KOPT-K1 (cell line): ENCODE data around the gene SPAG8.

ENCODE experiments used
- H3K27ac ChIP-seq: fragments of 200-600 bp; sonication (generic); 2 replicates; pipeline ENCODE4 v1.5.1; 2016; ENCODE audit warnings: antibody characterized with exemption, mild to moderate bottlenecking, low read depth, low read length; ENCODE audit not compliant: poor library complexity, severe bottlenecking
- H3K36me3 ChIP-seq: fragments of 200-600 bp; sonication (generic); 2 replicates; pipeline ENCODE4 v1.5.1; 2017; ENCODE audit warnings: antibody characterized with exemption, mild to moderate bottlenecking, low read length, moderate library complexity; ENCODE audit not compliant: insufficient read depth
- H3K9me3 ChIP-seq: fragments of 200-600 bp; sonication (generic); 2 replicates; pipeline ENCODE4 v1.5.1; 2017; ENCODE audit warnings: antibody characterized with exemption, low read length, mild to moderate bottlenecking; ENCODE audit not compliant: insufficient read depth, poor library complexity, severe bottlenecking

The SPAG8 gene

DNA sequence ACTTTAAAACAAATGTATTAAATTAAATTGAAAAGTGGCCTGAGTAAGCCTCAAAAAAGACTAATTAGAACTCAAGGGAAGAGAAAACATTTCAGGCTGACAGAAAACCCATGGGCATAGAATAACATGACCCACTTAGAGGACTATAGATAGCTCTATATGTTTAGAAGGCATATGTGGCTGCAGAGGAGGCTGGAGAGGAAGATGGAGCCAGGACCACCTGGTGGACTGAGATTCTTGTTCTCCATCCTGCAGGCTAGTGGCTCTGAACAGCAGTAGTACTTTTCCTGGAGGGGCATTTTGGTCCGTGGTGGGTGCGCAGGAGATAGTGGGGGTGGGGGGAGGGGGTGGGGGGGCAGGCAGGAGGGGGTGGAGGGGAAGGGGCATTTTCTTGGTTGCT lies 31.0 kb downstream of the SPAG8 start:
- H3K9me3 ChIP-seq: no peaks in the 10 kb centered on the region
- no peak overlapping the region for H3K27ac ChIP-seq
- H3K36me3 ChIP-seq: no peaks in the 10 kb centered on the region; the same call in 1 of the 2 replicates

- Histone ChIP-seq H3K36me3 (no peaks in the 10 kb centered on the region; the same call in 1 of the 2 replicates), H3K27ac (no peak overlapping the region), H3K9me3 (no peaks in the 10 kb centered on the region)
These were observed 33.6 kb downstream of the SPAG8 start for GRCh38 chr9:35778496-35778895.

DNA sequence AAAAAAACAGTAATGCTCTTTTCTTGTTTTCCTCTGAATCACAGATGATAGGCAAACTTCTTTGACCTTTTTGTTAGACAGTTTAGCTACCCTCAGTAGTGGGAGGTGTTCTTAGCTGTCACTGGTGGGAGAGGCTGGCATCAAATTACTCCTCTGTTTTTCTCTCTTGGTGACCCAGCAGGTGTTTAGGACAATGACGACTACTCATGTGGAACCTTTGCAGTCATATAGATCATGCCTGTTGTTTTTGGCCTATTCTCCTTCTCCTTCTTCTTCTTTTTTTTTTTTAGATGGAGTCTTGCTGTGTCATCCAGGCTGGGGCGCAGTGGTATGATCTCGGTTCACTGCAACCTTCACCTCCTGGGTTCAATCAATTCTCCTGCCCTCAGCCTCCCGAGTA lies 36.0 kb downstream of the SPAG8 start:
- Histone ChIP-seq H3K27ac (no peak overlapping the region), H3K9me3 (no peaks in the 10 kb centered on the region), H3K36me3 (no peaks in the 10 kb centered on the region)

- H3K27ac ChIP-seq: no peak overlapping the region
- no peaks in the 10 kb centered on the region for H3K36me3 ChIP-seq
- H3K9me3 ChIP-seq: no peaks in the 10 kb centered on the region
These were observed 37.0 kb downstream of the SPAG8 start for GRCh38 chr9:35774907-35775635.

DNA sequence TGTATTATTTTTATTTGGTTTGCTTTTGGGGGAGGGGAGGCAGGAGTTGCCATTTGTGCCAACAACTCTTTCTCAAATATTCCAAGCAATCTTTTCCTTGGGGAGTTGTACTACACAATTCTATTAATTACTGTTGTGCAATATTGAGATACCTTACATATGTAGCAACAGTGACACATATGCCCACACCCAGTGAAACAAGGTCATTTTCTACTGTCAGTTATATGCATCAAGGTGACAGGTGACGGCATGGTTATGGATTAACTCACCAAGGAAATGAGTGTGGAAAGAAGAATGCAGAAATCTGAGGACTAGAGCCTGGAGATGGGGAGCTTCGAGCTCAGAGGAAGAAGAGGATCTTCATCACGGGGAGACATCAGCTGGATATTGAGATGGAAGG lies 40.1 kb downstream of the SPAG8 start:
- H3K36me3 ChIP-seq: no peaks in the 10 kb centered on the region
- no peak overlapping the region for H3K27ac ChIP-seq
- no peaks in the 10 kb centered on the region for H3K9me3 ChIP-seq

DNA sequence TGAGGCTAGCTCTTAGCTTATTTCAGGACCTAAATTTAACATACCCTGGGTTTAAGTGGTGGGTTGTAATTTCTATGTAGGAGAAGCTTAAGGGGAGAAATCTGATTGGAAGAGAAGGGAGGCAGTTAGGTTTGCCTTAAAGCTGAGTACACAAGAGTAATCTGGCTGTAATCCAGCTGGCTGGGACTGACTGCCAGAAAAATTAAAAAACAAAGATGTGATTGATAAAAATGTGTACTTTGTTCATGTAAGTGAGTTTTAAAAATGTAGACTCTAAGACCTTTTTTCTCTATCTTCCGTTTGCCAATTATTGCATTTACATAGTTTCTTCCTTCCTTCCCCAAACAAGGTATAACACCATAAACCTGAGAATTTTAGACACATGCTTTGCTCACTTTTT lies 40.5 kb downstream of the SPAG8 start:
- H3K27ac ChIP-seq: no peak overlapping the region
- H3K36me3 ChIP-seq: no peaks in the 10 kb centered on the region
- H3K9me3 ChIP-seq: no peaks in the 10 kb centered on the region

DNA sequence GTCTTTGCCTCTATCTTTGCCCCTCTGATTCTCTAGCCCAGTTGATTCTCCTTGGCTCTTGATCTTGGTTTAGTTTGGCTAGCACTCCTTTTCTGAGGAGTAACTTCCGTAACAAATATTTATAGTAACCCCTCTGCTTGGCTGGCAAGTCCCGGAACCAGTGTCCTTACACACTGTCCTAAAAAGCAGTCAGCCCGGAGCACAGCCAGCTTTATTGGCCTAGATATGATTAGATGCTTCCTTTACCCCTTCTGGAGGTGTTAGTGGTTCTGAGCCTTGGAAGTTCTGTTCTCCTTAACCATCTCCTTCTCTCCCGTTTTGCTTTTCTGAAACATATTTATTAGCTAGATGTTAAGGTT lies 41.0 kb downstream of the SPAG8 start:
- H3K36me3 ChIP-seq: no peaks in the 10 kb centered on the region
- no peak overlapping the region for H3K27ac ChIP-seq
- H3K9me3 ChIP-seq: no peaks in the 10 kb centered on the region

DNA sequence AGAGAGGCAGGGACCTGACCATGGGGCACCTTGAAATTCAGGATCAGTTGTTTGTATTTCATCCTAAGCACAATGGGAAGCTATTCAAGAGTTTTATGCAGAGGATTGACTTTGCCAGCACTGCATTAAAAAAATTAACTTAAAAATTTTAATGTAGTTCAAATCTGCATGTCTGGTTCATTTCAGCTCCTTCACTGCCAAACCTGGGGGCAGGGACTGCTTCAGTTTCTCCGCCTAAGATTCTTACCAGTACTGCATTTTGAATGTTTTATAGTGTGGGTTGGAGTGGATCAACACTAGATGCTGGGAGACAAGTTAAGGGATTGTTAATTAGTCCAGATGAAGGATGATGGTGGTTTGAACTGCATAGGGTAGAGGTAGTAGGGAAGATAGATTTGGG lies 42.3 kb downstream of the SPAG8 start:
- no peaks in the 10 kb centered on the region for H3K36me3 ChIP-seq
- no peak overlapping the region for H3K27ac ChIP-seq
- H3K9me3 ChIP-seq: no peaks in the 10 kb centered on the region

- Histone ChIP-seq H3K27ac (no peak overlapping the region), H3K9me3 (no peaks in the 10 kb centered on the region), H3K36me3 (no peaks in the 10 kb centered on the region)
These were observed 44.6 kb downstream of the SPAG8 start for GRCh38 chr9:35767458-35767857.

DNA sequence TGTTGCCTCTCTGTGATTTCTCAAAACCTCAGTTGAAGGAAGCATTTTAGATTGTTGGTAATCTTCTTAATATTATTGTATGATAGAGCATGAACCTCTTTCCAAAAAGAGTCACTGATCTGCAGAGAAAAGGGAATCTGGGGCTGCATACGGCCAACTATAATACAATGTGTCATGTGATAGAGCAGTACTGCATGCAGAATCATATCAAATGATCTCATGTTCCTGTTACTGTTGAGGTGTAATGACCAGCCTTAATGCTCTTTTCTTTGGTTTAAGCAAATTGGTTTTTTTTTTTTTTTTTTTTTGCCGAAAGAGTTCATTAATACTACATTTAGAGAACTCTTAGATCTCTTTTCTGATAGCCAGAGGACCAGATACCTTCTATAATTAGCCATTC lies 45.1 kb downstream of the SPAG8 start:
- Histone ChIP-seq H3K9me3 (no peaks in the 10 kb centered on the region), H3K27ac (no peak overlapping the region), H3K36me3 (no peaks in the 10 kb centered on the region)

DNA sequence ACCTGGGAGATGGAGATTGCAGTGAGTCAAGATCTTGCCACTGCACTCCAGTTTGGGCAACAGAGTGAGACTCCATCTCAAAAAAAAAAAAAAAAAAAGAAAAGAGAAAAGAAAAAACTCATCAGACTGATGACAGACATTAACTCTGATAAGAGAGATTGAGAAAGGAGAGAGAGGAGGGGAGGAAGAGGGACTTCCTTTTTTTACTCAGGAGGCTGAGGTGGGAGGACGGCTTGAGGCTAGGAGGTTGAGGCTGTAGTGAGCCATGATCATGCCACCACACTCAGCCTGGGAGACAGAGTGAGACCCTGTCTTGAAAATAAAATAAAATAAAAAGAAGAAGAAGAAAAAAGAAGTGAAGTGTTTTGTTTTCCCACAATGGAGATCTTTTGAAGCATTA lies 48.3 kb downstream of the SPAG8 start:
- H3K27ac ChIP-seq: no peak overlapping the region
- no peaks in the 10 kb centered on the region for H3K36me3 ChIP-seq
- no peaks in the 10 kb centered on the region for H3K9me3 ChIP-seq

DNA sequence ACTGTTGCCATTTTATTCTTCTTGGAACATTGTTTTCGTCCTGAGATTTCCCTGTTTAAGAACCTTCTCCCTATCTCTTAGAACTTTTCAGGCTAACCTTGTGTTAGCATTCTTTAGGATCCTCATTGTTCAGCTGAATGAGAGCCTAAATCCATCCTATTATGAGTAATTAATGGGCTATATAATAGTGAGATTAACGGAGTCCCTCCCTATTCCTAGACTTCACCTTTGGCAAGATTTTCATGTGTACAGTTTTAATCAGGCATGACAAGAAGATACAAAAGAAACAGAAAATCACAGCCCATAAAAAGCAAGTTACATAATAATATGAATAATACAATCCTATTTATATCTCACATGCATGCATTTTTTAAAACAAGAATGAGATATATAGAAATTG lies 48.9 kb downstream of the SPAG8 start:
- Histone ChIP-seq H3K36me3 (no peaks in the 10 kb centered on the region), H3K27ac (no peak overlapping the region), H3K9me3 (no peaks in the 10 kb centered on the region)

DNA sequence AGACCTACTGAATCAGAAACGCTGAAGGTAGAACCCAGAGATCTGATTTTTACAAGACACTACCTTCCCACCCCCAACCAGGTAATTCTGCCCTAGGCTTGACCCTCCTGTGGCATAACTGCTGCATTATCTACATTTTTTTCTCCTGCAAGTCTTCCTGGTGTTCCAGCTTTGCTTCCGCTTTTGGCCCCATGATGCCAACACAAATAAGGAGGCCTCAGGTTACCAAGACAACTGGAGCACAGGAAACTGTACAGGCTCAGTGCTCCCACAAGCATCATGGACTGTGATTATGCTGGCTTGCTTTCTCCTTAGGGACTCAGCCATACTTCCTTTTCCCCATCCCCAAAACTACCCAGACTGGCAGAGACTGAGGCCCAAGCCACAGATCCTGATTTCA lies 51.4 kb downstream of the SPAG8 start:
- no peaks in the 10 kb centered on the region for H3K36me3 ChIP-seq
- no peak overlapping the region for H3K27ac ChIP-seq
- H3K9me3 ChIP-seq: no peaks in the 10 kb centered on the region

GRCh38 chr9:35759795-35760194 lies 52.3 kb downstream of the SPAG8 start:
- Histone ChIP-seq H3K9me3 (no peaks in the 10 kb centered on the region), H3K27ac (no peak overlapping the region), H3K36me3 (no peaks in the 10 kb centered on the region)
